Cardiac muscle cell (in vitro differentiated cells and primary cell): ENCODE results near the gene MORF4L2. TPM values are rescaled to one million over a fixed set of nuclear protein-coding genes. Genes with fewer than 3 reads are reported as not detected.
"Not testable (repeated sequence)": the region's sequence is repeated elsewhere in the genome, so short reads cannot be mapped to it uniquely, and the experiment has no call there.

Experiments
- DNase-seq, 2 donors: peaks; one replicate each; pipeline versions ENCODE4 v3.0.0 to v3.0.0-alpha.2; 2010 to 2017; ENCODE audit warnings: low read depth in 1 of 2, low spot score in 1 of 2
- H3K27ac ChIP-seq: fragments of 200-600 bp; sonication (generic); 2 replicates; pipeline ENCODE4 v1.5.1; 2016
- H3K27me3 ChIP-seq: fragments of 200-600 bp; sonication (generic); 2 replicates; pipeline ENCODE4 v1.6.0; 2016; ENCODE audit warnings: control low read depth
- H3K36me3 ChIP-seq: fragments of 200-600 bp; sonication (generic); 2 replicates; pipeline ENCODE4 v1.5.1; 2016; ENCODE audit warnings: control low read depth
- H3K4me1 ChIP-seq: fragments of 200-600 bp; sonication (generic); 2 replicates; pipeline ENCODE4 v1.8.1; 2017; ENCODE audit warnings: low read depth, mild to moderate bottlenecking, mixed run types
- H3K4me3 ChIP-seq: fragments of 200-600 bp; sonication (generic); 2 replicates; pipeline ENCODE4 v1.5.1; 2016; ENCODE audit warnings: mild to moderate bottlenecking
- H3K9me3 ChIP-seq: fragments of 200-600 bp; sonication (generic); 2 replicates; pipeline ENCODE4 v1.5.1; 2017; ENCODE audit warnings: low read depth, mild to moderate bottlenecking, control low read depth
- CTCF ChIP-seq: IDR thresholded peaks from 2 replicates; pipeline ENCODE4 v1.5.1; 2012; ENCODE audit warnings: low read depth, mild to moderate bottlenecking, low read length
- polyA plus RNA-seq: library from polyadenylated mRNA; unstranded; fragments of >200 nt; fragmentation: Nextera tagmentation; extraction: Ambion mirVana; gene quantifications from 2 replicates; pipeline ENCODE4 v1.2.1, GENCODE V29; 2016
- total RNA-seq: library from RNA; depleted of rRNA; stranded (reverse); fragments of >200 nt; gene quantifications from 2 replicates; pipeline ENCODE4 v1.2.3, GENCODE V29; 2016

The MORF4L2 gene
- total and polyA plus RNA-seq, 2 experiments from 2014 or later = 629 to 796 TPM

GRCh38 chrX:103674531-103675454 lies 11.7 kb downstream of the MORF4L2 start:
- H3K27ac ChIP-seq = peak overlapping the region; percentile 56
- no peak for DNase-seq

GRCh38 chrX:103669745-103670144 lies 16.8 kb downstream of the MORF4L2 start:
- H3K9me3 ChIP-seq = no peaks in the 10 kb centered on the region
- no peak for TF ChIP-seq CTCF
- H3K36me3 ChIP-seq = no peaks in the 10 kb centered on the region
- no peak for DNase-seq
- no peak overlapping the region for H3K4me3 ChIP-seq
- H3K27me3 ChIP-seq = no peaks in the 10 kb centered on the region
- H3K4me1 ChIP-seq = peaks cover 4% of the 10 kb centered on the region
- no peak overlapping the region for H3K27ac ChIP-seq

More at GRCh38 chrX:103674531-103675454, 11.7 kb downstream of the MORF4L2 start:
- Histone ChIP-seq H3K27me3 (no peaks in the 10 kb centered on the region), H3K9me3 (no peaks in the 10 kb centered on the region), H3K36me3 (peaks cover 37% of the 10 kb centered on the region), H3K4me3 (no peak overlapping the region), H3K4me1 (peaks cover 2% of the 10 kb centered on the region)
- no peak for TF ChIP-seq CTCF

- H3K36me3 ChIP-seq = no peaks in the 10 kb centered on the region
- DNase-seq = no peak
- H3K27ac ChIP-seq = no peak overlapping the region
- H3K4me1 ChIP-seq = peaks cover 4% of the 10 kb centered on the region
- peaks cover 6% of the 10 kb centered on the region for H3K27me3 ChIP-seq
- no peaks in the 10 kb centered on the region for H3K9me3 ChIP-seq
- TF ChIP-seq CTCF = no peak
- no peak overlapping the region for H3K4me3 ChIP-seq
Measured at GRCh38 chrX:103666202-103667107, 20.0 kb downstream of the MORF4L2 start.

GRCh38 chrX:103663981-103664762 lies 22.3 kb downstream of the MORF4L2 start:
- no peak for TF ChIP-seq CTCF
- Histone ChIP-seq H3K27me3 (peaks cover 6% of the 10 kb centered on the region), H3K4me1 (no peaks in the 10 kb centered on the region), H3K36me3 (no peaks in the 10 kb centered on the region), H3K27ac (no peak overlapping the region), H3K4me3 (no peak overlapping the region), H3K9me3 (no peaks in the 10 kb centered on the region)
- no peak for DNase-seq

- H3K4me3 ChIP-seq, H3K9me3 ChIP-seq, H3K4me1 ChIP-seq, H3K36me3 ChIP-seq, H3K27ac ChIP-seq, DNase-seq, H3K27me3 ChIP-seq: not testable (repeated sequence)
Measured at GRCh38 chrX:103659460-103659859, 27.0 kb downstream of the MORF4L2 start.
